ENCODE measurements around the gene INPP5D.

DNA sequence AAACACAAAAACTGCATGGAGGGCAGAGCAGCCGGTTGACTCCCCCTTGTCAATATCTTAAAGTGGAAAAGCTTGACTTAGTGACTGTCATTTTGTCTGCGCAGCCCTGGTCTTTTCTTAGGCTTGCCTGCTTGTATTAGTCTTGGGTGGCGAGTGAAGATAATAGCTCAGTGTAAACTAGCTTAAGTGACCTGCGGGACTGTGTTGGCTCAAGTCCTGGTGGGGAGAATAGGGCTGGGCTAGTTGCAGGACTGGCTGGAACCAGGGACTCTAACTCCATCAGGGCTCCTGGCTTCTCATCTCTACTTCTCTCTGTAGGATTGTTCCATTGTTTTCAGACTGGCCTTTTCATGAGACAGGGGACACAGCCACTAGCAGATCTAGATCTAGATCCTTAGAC, 183.2 kb downstream of the INPP5D start:
- TF ChIP-seq POLR2A (IDR thresholded peaks at IDR 0.05; ENCODE audit: low read length): no peak
- no peak for TF ChIP-seq GATA1 (IDR thresholded peaks at IDR 0.05; ENCODE audit: low read depth, low read length)

Data from erythroblast (primary cell).